Thyroid gland (tissue), 4 donors: ENCODE results near the gene PACS1. TPM values are rescaled to one million over a fixed set of nuclear protein-coding genes. Genes with fewer than 3 reads are reported as not detected.

ENCODE experiments used
- DNase-seq, 2 donors: peaks; one replicate each; pipeline ENCODE4 v3.0.0-alpha.2; 2019
- H3K27ac ChIP-seq, 3 donors: fragments of 200-600 bp; sonication (generic); 1 replicate in 2 of 3; 2 replicates in 1 of 3; pipeline ENCODE4 v1.5.1; 2016 to 2019; ENCODE audit warnings: mild to moderate bottlenecking in 1 of 3, moderate library complexity in 1 of 3
- H3K27me3 ChIP-seq: fragments of 200-600 bp; sonication (generic); one replicate; pipeline ENCODE4 v1.5.1; 2019
- H3K36me3 ChIP-seq, 2 donors: fragments of 200-600 bp; sonication (generic); one replicate each; pipeline ENCODE4 v1.5.1; 2016 to 2019
- H3K4me1 ChIP-seq, 2 donors: fragments of 200-600 bp; sonication (generic); one replicate each; pipeline ENCODE4 v1.5.1; 2017 to 2019
- H3K4me3 ChIP-seq, 3 donors: fragments of 200-600 bp; sonication (generic); replicated peaks in 1 of 3; 1 replicate in 2 of 3; 2 replicates in 1 of 3; pipeline ENCODE4 v1.5.1; 2016; ENCODE audit warnings: mild to moderate bottlenecking in 1 of 3
- H3K9me3 ChIP-seq: fragments of 200-600 bp; sonication (generic); one replicate; pipeline ENCODE4 v1.5.1; 2017
- POLR2A ChIP-seq, 2 donors: fragments of 450-650 bp; IDR thresholded peaks; one replicate each; pipeline ENCODE4 v1.6.1; 2017; ENCODE audit warnings: antibody characterized with exemption in 2 of 2, mild to moderate bottlenecking in 2 of 2, moderate library complexity in 1 of 2
- WGBS, 2 donors: methylation state at CpG; one replicate each; pipeline ENCODE4 v1.1.5; 2017; 5-methylcytosine and 5-hydroxymethylcytosine counted together
- intact Hi-C: fragments of 100-400 bp; cut with DNase I; formaldehyde crosslinking; loops from one replicate; pipeline ENCODE4 v1.15.1; 2023
- total RNA-seq, 4 donors: library from RNA; depleted of rRNA; stranded (reverse); fragments of >200 nt; gene quantifications; one replicate each; pipeline ENCODE4 v1.2.3, GENCODE V29; 2016
- TF ChIP-seq, protein P1 (sequence below), 6 experiments: fragments of 200-600 bp in 3 of 6; fragments of 450-650 bp in 3 of 6; sonication (generic) in 3 of 6; IDR thresholded peaks; one replicate each; pipeline ENCODE4 v1.5.1; 2016 to 2019; ENCODE audit warnings: antibody characterized with exemption in 6 of 6, mild to moderate bottlenecking in 2 of 6, inconsistent platforms in 1 of 6, moderate library complexity in 1 of 6

The PACS1 gene
- total RNA-seq, 4 donors from 2014 or later: 39.6 to 67.7 (median 59.7) TPM

DNA sequence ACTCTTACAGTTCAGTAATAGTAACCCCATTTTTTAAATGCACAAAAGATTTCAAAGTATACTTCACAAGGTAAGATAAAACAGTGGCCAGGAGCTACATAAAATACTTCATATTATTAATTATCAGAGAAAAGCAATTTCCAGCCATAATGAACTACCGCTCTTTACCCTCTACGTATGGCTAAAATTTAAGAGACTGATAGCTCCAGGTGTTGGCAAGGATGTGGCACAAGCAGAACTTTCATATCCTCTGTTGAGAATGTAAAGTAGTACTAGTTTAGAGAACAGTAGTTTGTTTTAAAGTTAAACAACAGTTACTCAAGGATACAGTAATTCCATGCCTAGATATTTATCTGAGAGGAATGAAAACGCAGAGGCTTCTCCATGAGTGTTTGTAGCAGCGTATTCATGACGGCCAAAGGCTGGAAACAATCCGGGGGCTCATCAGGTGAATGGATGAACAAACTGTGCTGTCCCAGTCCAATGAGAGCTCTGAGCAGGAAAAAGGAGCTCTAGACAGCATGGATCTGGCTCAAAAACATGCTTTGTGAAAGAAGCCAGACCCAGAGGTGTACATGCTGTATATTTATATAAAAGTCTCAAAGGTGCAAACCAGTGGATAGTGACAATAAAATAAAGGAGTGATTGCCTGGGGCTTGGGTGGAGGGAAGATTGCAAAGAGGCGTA is 85.5 kb downstream of the PACS1 start:
- H3K27ac ChIP-seq: no peak overlapping the region
- intact Hi-C loops: no loop called here

DNA sequence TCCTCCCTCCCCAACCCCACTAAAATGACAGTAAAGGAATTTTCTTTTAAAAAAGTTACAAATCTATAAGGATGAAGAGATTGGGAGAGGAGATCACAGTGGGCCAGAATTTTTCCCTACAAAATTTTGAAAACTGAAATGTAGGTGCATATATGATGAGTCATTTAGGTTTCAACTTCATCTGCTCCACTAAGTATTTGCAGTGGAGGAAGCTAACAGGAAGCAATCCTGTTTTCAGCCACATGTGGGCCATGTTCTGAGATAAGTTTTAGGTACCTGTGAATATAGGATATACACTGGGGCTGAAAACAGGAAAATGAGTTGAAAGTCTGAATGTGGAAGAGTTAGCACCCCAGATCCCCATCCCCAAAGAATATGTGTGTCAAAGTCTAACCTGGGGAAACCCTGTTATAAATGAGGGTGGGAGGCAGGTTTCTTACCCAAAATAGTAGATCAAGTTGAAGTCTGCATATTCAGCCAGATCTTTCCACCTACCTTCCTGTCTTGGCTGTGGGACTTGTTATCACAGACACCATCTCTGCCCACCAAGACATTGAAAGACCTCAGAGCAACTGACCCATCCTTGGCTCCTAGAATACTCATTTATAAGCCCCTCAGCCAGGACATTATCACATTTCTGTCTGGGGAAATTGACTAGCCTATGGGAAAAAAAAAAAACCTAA is 87.3 kb downstream of the PACS1 start:
- Histone ChIP-seq H3K27me3 (no peaks in the 10 kb centered on the region), H3K27ac (no peak overlapping the region), H3K4me1 (peaks cover 0 to 6% of the 10 kb centered on the region in 2 donors), H3K9me3 (no peaks in the 10 kb centered on the region), H3K4me3 (no peak overlapping the region), H3K36me3 (no peaks in the 10 kb centered on the region)
- intact Hi-C loops: no loop called here
- TF ChIP-seq POLR2A (IDR thresholded peaks at IDR 0.05): no peak
- TF ChIP-seq, protein P1, sequence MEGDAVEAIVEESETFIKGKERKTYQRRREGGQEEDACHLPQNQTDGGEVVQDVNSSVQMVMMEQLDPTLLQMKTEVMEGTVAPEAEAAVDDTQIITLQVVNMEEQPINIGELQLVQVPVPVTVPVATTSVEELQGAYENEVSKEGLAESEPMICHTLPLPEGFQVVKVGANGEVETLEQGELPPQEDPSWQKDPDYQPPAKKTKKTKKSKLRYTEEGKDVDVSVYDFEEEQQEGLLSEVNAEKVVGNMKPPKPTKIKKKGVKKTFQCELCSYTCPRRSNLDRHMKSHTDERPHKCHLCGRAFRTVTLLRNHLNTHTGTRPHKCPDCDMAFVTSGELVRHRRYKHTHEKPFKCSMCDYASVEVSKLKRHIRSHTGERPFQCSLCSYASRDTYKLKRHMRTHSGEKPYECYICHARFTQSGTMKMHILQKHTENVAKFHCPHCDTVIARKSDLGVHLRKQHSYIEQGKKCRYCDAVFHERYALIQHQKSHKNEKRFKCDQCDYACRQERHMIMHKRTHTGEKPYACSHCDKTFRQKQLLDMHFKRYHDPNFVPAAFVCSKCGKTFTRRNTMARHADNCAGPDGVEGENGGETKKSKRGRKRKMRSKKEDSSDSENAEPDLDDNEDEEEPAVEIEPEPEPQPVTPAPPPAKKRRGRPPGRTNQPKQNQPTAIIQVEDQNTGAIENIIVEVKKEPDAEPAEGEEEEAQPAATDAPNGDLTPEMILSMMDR (IDR thresholded peaks at IDR 0.05): no peak
- no peak for DNase-seq

More for the DNA sequence above, 85.5 kb downstream of the PACS1 start:
- Histone ChIP-seq H3K4me3 (no peak overlapping the region), H3K4me1 (peaks cover 1 to 10% of the 10 kb centered on the region in 2 donors), H3K9me3 (no peaks in the 10 kb centered on the region), H3K27me3 (no peaks in the 10 kb centered on the region), H3K36me3 (no peaks in the 10 kb centered on the region)
- TF ChIP-seq POLR2A (IDR thresholded peaks at IDR 0.05): no peak
- TF ChIP-seq, protein P1 (IDR thresholded peaks at IDR 0.05): no peak
- DNase-seq: no peak
- WGBS, 2 donors: 97% methylated on average over 7 of the region's 7 CpGs

DNA sequence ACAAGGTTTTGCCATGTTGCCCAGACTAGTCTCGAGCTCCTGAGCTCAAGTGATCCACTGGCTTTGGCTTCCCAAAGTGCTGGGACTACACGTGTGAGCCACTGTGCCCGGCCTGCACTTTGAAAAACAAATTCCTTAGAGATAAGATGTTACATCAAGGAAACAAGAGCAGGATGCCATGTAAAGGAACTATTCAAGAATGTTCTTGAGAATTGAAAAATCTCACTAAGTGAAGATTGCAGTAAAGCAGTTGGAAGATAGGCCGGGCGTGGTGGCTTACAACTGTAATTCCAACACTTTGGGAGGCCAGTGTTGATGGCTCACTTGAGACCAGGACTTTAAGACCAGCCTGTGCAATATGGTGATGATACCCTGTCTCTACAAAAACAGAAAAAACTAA is 88.1 kb downstream of the PACS1 start:
- WGBS, 2 donors: 79 to 81% methylated on average over 5 of the region's 5 CpGs
- no peaks in the 10 kb centered on the region for H3K9me3 ChIP-seq
- no peak overlapping the region for H3K27ac ChIP-seq
- TF ChIP-seq, protein P1 (IDR thresholded peaks at IDR 0.05): no peak
- TF ChIP-seq POLR2A (IDR thresholded peaks at IDR 0.05): no peak
- no peak for DNase-seq
- no peaks in the 10 kb centered on the region for H3K27me3 ChIP-seq
- intact Hi-C loops: no loop called here
- H3K36me3 ChIP-seq: no peaks in the 10 kb centered on the region
- peaks cover 0 to 6% of the 10 kb centered on the region in 2 donors for H3K4me1 ChIP-seq
- no peak overlapping the region for H3K4me3 ChIP-seq

DNA sequence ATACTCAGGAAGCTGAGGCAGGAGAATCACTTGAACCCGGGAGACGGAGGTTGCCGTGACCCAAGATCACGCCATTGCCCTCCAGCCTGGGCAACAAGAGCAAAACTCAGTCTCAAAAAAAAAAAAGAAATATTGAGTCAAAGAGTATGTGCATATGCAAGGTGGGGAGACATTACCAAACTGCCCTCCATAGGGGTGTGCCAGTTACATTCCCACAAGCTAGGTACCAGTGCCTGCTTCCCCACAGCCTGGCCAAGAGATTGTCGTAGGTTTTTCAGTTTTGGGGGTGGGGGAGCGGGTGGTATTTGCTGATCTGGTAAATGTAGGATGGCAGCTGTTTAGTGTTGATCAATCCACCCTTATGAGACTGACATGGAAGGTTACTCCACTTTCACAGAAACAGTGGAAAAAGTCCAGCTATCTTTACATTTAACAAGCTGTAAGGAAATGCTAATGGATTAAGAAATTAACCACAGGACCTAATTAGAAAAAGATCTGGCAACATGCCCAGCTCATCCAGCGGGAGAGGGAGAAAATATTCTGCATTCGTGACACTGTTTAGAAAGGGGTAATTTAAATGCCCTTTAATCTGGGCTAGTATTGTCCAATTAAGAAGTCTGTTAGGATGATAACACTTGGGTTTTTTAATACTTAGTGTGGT is 89.4 kb downstream of the PACS1 start:
- Histone ChIP-seq H3K9me3 (no peaks in the 10 kb centered on the region), H3K4me3 (no peak overlapping the region), H3K27me3 (no peaks in the 10 kb centered on the region), H3K27ac (no peak overlapping the region), H3K4me1 (peaks cover 0 to 6% of the 10 kb centered on the region in 2 donors), H3K36me3 (no peaks in the 10 kb centered on the region)
- no peak for DNase-seq
- WGBS, 2 donors: 85 to 88% methylated on average over 8 of the region's 8 CpGs
- intact Hi-C loops: no loop called here
- TF ChIP-seq, protein P1 (IDR thresholded peaks at IDR 0.05): no peak
- TF ChIP-seq POLR2A (IDR thresholded peaks at IDR 0.05): no peak

DNA sequence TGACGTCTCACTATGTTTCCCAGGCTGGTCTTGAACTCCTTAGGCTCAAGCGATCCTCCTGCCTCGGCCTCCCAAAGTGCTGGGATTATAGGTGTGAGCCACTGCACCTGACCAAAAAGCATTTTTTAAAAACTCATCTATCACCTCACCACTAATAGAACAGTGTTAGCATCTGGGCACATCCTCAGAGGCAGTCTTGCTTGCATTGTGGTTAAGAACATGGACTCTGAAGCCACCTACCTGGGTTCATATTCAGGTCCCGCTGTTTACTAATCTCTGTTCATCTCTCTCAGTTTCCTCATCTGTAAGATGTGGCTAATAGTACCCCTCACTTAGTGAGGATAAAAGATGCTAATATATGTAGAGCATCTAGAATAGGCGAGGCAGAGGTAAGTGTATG is 90.6 kb downstream of the PACS1 start:
- no peaks in the 10 kb centered on the region for H3K36me3 ChIP-seq
- peaks cover 0 to 6% of the 10 kb centered on the region in 2 donors for H3K4me1 ChIP-seq
- 97 to 98% methylated on average over 5 of the region's 5 CpGs for WGBS, 2 donors
- H3K4me3 ChIP-seq: no peak overlapping the region
- no peaks in the 10 kb centered on the region for H3K9me3 ChIP-seq
- no peak for DNase-seq
- no peaks in the 10 kb centered on the region for H3K27me3 ChIP-seq
- no peak overlapping the region for H3K27ac ChIP-seq
- no peak for TF ChIP-seq POLR2A (IDR thresholded peaks at IDR 0.05)
- TF ChIP-seq, protein P1 (IDR thresholded peaks at IDR 0.05): no peak
- intact Hi-C loops: no loop called here
